Peyer's patch (tissue), 4 donors: ENCODE results near the gene PALLD. TPM values are rescaled to one million over a fixed set of nuclear protein-coding genes. Genes with fewer than 3 reads are reported as not detected.

Experiments used
- DNase-seq, 3 donors: peaks; one replicate each; pipeline ENCODE4 v3.0.0-alpha.2; 2017 to 2019
- H3K27ac ChIP-seq, 4 donors: fragments of 200-600 bp; sonication (generic); one replicate each; pipeline ENCODE4 v1.5.1; 2016 to 2019
- H3K27me3 ChIP-seq, 2 donors: fragments of 200-600 bp; sonication (generic); one replicate each; pipeline ENCODE4 v1.5.1; 2019
- H3K36me3 ChIP-seq, 3 donors: fragments of 200-600 bp; sonication (generic); one replicate each; pipeline ENCODE4 v1.5.1; 2016 to 2019
- H3K4me1 ChIP-seq, 4 donors: fragments of 200-600 bp; sonication (generic); one replicate each; pipeline ENCODE4 v1.5.1; 2016 to 2019
- H3K4me3 ChIP-seq, 4 donors: fragments of 200-600 bp; sonication (generic); 1 replicate in 3 of 4; 2 replicates in 1 of 4; pipeline ENCODE4 v1.5.1; 2016 to 2019; ENCODE audit warnings: mild to moderate bottlenecking in 1 of 4
- H3K9me3 ChIP-seq, 4 donors: fragments of 200-600 bp; sonication (generic); one replicate each; pipeline ENCODE4 v1.5.1; 2016 to 2019; ENCODE audit warnings: mild to moderate bottlenecking in 1 of 4
- POLR2A ChIP-seq, 2 donors: fragments of 450-650 bp; IDR thresholded peaks; one replicate each; pipeline ENCODE4 v1.5.1; 2017; ENCODE audit warnings: antibody characterized with exemption in 2 of 2, mild to moderate bottlenecking in 2 of 2, moderate library complexity in 2 of 2
- total RNA-seq, 4 donors: library from RNA; depleted of rRNA; stranded (reverse); fragments of >200 nt; gene quantifications; one replicate each; pipeline ENCODE4 v1.1.0, GENCODE V29; 2016
- TF ChIP-seq, protein P1 (sequence below), 6 experiments: fragments of 450-650 bp in 4 of 6; fragments of 200-600 bp in 2 of 6; sonication (generic) in 1 of 6; IDR thresholded peaks; one replicate each; pipeline ENCODE4 v1.5.1; 2017 to 2019; ENCODE audit warnings: antibody characterized with exemption in 6 of 6, mild to moderate bottlenecking in 3 of 6, moderate library complexity in 1 of 6

Gene PALLD
- total RNA-seq, 4 donors from 2014 or later: 68.0 to 175 (median 78.4) TPM

DNA sequence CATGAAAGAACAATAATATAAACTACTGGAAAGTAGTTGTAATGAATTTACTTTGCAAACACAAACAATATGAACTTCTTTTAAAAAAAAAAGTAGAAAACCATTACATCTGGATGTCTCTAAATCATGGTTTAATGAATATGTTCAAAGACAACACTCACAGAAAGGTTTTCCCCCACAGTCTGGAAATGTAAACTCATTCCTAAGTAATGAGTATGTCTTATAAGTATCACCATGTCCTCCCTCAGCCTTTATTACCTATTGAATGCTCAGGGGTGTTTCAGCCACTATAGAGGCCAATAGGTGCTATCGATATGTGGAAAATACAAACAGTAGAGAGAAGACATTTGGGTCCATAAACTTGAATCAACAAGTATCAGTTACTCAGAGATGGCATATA, 186.7 kb downstream of the PALLD start:
- H3K36me3 ChIP-seq: no peaks in the 10 kb centered on the region
- H3K4me1 ChIP-seq: no peaks in the 10 kb centered on the region
- no peaks in the 10 kb centered on the region for H3K9me3 ChIP-seq
- no peak for TF ChIP-seq POLR2A (IDR thresholded peaks at IDR 0.05)
- H3K27me3 ChIP-seq: no peaks in the 10 kb centered on the region
- no peak overlapping the region for H3K27ac ChIP-seq
- DNase-seq: no peak
- H3K4me3 ChIP-seq: no peak overlapping the region

DNA sequence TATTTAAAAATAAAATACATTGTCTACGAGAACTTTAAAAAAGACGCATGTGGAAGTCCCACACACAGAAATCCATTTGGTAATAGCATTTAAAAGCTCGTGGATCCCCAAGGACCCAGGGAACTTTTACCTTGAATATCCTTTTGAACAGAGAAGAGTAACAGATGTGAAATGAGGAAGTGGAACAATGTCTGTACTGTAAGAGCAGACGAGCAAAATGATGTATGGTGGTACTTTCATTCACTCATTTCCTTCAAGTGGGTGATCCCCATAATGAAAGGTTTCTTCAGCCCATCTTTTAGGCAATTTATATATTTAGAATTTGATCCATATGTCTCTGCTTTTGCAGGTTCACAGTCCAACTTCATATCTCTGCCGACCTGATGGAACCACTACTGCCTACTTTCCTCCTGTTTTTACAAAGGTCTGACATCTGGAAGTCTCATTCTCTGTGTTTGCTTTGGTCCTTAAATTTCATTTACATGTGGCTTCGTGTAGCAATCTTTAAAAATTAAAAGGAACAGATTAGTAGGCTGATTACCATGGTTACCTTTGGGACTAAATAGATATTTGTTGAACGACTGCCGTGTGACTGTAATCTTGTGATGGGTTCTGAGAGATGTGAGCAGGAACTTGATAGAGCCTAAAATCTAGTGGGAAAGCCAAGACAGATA, 188.4 kb downstream of the PALLD start:
- no peak overlapping the region for H3K27ac ChIP-seq
- DNase-seq: no peak
- H3K4me3 ChIP-seq: no peak overlapping the region
- H3K27me3 ChIP-seq: no peaks in the 10 kb centered on the region
- no peaks in the 10 kb centered on the region for H3K4me1 ChIP-seq
- no peaks in the 10 kb centered on the region for H3K36me3 ChIP-seq
- no peaks in the 10 kb centered on the region for H3K9me3 ChIP-seq
- TF ChIP-seq, protein P1, sequence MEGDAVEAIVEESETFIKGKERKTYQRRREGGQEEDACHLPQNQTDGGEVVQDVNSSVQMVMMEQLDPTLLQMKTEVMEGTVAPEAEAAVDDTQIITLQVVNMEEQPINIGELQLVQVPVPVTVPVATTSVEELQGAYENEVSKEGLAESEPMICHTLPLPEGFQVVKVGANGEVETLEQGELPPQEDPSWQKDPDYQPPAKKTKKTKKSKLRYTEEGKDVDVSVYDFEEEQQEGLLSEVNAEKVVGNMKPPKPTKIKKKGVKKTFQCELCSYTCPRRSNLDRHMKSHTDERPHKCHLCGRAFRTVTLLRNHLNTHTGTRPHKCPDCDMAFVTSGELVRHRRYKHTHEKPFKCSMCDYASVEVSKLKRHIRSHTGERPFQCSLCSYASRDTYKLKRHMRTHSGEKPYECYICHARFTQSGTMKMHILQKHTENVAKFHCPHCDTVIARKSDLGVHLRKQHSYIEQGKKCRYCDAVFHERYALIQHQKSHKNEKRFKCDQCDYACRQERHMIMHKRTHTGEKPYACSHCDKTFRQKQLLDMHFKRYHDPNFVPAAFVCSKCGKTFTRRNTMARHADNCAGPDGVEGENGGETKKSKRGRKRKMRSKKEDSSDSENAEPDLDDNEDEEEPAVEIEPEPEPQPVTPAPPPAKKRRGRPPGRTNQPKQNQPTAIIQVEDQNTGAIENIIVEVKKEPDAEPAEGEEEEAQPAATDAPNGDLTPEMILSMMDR (IDR thresholded peaks at IDR 0.05): no peak
- TF ChIP-seq POLR2A (IDR thresholded peaks at IDR 0.05): no peak

DNA sequence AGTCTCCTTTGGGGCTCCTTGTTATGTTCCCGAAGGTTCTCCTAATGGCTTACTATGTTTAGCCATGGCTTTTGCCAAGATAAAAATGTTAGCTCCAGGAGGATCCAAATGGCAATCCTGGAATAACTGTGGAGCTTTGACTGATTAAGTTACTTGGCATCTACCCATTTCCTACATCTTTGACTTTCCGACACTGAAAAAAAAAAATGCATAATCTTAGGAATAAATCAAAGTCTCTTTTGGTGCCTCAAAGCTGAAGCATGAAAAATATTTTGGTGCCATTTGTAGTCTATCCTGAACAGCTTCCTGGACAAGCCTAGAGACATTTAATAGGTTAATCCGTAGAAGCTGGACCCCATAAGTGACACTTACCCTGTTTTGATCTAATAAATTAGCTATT, 191.7 kb downstream of the PALLD start:
- Histone ChIP-seq H3K36me3 (no peaks in the 10 kb centered on the region), H3K4me3 (no peak overlapping the region), H3K9me3 (no peaks in the 10 kb centered on the region), H3K27ac (no peak overlapping the region), H3K27me3 (no peaks in the 10 kb centered on the region), H3K4me1 (no peaks in the 10 kb centered on the region)
- TF ChIP-seq, protein P1 (IDR thresholded peaks at IDR 0.05): no peak
- no peak for TF ChIP-seq POLR2A (IDR thresholded peaks at IDR 0.05)
- no peak for DNase-seq

DNA sequence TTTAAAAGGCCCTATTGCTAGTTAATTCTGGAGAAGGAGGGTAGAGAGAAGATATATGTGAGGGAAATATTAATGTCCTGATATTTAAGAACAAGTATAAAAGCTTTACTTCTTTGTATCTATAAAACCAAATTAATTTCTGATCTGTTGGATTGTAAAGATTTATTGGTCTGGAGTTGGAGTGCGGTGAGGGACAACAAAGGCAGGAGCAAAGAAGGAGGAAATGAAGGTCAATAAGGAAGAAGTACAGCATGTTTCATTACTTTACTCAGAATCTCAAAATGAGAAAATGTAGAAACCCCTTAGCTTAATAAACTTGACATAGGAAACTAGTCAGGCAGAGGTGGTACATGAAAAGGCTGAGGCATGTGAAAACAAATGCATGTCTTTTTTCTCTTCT, 192.9 kb downstream of the PALLD start:
- no peaks in the 10 kb centered on the region for H3K4me1 ChIP-seq
- peak overlapping the region in 1 of 4 donors; percentile 39 for H3K27ac ChIP-seq
- no peak overlapping the region for H3K4me3 ChIP-seq
- no peaks in the 10 kb centered on the region for H3K27me3 ChIP-seq
- no peak for DNase-seq
- no peak for TF ChIP-seq POLR2A (IDR thresholded peaks at IDR 0.05)
- TF ChIP-seq, protein P1 (IDR thresholded peaks at IDR 0.05): no peak
- no peaks in the 10 kb centered on the region for H3K36me3 ChIP-seq
- no peaks in the 10 kb centered on the region for H3K9me3 ChIP-seq

DNA sequence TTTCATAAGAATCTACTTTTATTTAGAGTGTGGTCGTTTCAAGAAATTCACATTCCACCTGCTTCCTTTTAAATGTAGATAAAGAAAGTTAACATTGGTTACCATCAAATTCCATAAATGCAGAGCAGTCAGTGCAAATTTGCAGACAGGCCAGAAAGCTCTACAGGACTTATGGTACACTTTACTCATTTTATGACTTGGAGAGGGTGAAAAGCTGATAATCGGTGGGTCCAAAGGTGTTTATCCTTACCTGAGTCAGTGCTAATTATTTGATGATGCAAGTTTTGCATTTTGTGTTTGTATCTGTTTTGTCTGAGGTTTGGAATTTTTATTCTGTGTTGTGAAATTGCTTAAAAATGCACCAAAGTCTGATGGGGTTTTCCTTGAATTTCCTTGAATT, 193.3 kb downstream of the PALLD start:
- Histone ChIP-seq H3K9me3 (no peaks in the 10 kb centered on the region), H3K4me3 (no peak overlapping the region), H3K4me1 (no peaks in the 10 kb centered on the region), H3K27ac (peak overlapping the region in 1 of 4 donors; percentile 39), H3K27me3 (no peaks in the 10 kb centered on the region), H3K36me3 (no peaks in the 10 kb centered on the region)
- TF ChIP-seq POLR2A (IDR thresholded peaks at IDR 0.05): no peak
- TF ChIP-seq, protein P1 (IDR thresholded peaks at IDR 0.05): no peak
- DNase-seq: no peak

DNA sequence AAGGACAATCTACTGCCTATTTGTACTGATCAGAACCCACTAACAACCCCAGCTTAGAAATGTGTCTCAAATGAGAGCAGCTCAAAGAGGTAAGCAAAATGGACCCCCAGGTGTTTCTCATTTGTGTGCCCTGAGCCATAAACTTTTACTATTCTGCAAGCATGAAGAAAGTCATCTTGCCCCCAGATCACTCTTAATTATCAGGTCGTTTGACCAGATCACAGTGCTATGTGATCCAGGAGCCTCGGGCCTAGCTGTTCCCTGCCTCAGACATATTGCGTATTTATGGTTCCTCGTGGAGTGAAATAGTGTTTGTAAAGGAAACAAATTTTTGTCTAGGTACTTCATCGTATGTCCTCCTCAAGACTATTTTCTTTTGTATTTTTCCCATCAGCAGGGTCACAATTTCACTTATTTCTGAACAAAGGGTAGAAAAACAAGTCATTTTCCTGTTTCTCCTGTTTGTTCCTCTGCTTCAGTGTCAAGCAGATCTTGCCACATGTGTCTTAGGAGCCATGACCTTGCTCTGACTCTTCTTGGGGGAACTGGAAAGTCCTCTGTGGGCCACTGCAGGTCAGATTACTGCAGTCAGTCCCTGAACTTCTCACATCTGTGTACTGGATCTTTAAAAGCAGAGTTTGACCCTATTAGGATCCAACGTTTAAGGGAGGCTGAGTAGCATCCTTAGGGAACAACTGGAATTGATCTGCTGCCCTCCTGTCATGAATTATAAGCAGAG, 194.9 kb downstream of the PALLD start:
- H3K9me3 ChIP-seq: no peaks in the 10 kb centered on the region
- no peaks in the 10 kb centered on the region for H3K36me3 ChIP-seq
- H3K4me3 ChIP-seq: no peak overlapping the region
- no peaks in the 10 kb centered on the region for H3K27me3 ChIP-seq
- H3K4me1 ChIP-seq: no peaks in the 10 kb centered on the region
- H3K27ac ChIP-seq: no peak overlapping the region
- TF ChIP-seq POLR2A (IDR thresholded peaks at IDR 0.05): no peak
- TF ChIP-seq, protein P1 (IDR thresholded peaks at IDR 0.05): no peak
- DNase-seq: no peak
